Measurements from ENCODE around the gene RPS6KA5.

RPS6KA5 gene

DNA sequence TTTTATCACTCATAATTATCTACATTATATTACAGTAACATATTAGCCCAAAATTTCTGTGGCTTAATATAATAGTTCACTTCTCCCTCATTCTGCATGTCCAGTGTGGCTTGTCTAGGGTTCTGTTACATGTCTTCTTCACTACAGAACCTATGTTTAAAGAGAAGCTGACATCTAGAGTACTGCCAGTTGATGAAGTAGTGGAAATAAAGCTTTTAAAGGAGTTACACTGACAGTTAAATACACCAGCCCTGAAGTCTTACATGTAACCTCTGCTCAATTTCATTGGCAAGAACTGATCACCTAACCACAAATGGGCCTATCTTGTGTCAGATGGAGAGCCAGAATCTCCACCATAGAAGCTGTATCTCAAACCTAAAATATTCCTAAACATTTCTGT is 32.9 kb downstream of the RPS6KA5 start:
- no peak for DNase-seq (ENCODE audit: low spot score)

DNA sequence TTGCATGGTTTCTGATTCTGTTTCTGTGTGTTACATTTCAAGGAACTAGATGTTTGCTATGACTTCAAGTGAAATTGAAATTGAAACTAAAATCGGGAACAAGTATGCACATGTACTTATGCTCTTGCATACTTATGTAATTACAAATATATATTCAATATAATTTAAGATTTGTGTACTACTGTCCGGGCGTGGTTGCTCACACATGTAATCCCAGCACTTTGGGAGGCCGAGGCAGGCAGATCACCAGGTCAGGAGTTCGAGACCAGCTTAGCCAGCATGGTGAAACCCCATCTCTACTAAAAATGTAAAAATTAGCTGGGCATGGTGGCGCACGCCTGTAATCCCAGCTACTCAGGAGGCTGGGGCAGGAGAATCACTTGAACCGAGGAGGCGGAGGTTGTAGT is 37.8 kb downstream of the RPS6KA5 start:
- DNase-seq (ENCODE audit: low spot score), result peak; percentile 47

DNA sequence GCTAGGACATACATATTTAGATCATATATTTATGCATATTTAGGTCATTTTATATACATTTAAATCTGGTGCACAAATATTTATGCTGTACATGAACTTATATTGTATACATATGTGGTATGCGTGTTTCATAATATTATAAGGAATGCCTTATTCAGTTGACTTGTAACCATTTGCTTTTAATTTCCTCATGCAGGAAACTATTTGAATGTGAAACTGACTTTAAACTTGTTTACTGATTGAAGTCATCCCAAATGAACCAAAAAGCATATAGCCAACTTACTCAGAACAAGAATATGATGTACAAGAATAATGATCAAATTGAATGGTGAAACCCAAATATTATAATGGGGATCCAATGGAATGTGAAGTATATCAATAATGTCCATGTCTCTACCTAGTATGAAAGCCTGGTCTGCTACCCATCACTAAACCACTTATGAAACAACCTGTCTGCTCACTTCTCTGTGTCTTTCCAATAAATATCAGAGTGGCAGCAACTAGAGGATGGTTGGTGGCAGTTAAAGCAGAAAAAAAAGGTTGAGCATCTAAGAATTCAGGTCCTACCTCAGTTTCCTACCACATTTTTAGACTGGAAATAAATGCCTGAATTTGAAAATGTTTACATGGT is 38.3 kb downstream of the RPS6KA5 start:
- no peak for DNase-seq (ENCODE audit: low spot score)

DNA sequence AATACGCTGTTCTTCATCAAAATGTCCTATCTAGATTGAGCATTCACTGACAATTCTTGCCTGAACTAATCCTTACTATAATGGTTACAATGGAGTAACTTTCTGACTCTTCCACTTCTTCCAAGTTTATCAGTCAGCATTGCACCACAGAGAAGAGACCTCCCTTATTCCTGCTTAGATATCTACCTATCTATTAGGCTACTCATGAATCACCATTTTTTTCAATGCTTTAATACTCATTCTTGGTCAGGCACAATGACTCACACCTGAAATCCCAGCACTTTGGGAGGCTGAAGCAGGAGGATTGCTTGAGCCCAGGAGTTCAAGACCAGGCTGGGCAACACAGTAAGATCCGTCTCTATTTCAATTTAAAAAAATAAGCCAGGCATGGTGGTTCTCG is 39.3 kb downstream of the RPS6KA5 start:
- DNase-seq (ENCODE audit: low spot score), result no peak

DNA sequence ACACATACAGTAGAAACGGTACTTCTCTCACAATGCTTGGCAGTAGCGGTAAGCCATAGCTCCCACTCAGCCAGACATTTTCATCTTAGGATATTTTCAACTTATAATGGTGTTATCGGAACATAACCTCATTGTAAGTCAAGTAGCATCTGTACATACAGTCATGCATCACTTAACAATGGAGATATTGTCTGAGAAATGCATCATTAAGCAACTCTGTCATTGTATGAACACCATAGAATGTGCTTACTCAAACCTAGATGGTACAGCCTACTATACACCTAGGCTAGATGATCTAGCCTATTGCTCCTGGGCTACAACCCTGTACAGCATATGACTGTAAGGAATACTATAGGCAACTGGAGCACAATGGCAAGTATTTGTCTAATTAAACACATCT is 40.8 kb downstream of the RPS6KA5 start:
- DNase-seq (ENCODE audit: low spot score), result no peak

DNA sequence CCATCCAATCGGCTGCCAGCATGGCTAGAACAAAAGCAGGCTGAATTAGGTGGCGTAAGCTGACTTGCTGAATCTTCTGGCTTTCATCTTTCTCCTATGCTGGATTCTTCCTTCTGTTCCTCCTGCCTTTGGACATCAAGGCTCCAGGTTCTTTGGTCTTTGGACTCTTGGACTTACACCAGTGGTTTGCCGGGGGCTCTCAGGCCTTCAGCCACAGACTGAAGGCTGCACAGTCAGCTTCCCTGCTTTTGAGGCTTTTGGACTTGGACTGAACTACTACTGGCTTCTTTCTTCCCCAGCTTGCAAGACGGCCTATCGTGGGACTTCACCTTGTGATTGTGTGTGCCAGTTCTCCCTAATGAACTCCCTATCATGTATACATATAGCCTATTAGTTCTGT is 42.0 kb downstream of the RPS6KA5 start:
- DNase-seq (ENCODE audit: low spot score), result no peak

DNA sequence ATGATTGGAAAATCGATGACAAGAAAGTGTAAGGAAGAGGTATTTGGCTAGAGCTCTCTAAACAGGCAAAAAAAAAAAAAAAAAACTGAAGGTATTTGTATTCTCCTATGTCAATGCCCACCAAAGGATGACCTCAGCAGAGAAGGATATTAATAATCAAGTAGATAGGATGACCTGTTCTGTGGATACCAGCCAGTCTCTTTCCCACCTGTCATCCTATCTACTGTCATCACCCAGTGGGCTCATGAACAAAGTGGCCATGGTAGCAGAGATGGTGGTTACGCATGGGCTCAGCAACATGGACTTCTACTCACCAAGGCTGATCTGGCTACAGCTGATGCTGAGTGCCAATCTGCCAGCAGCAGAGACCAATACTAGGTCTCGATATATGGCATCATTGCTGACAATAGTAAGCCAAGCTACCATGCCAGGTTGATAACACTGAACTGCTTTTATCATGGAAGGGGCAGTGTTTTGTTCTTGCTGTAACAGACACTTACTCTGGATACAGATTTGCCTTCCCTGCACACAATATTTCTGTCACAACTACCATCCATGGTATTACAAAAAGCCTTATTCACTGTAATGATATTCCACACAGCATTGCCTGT is 43.5 kb downstream of the RPS6KA5 start:
- DNase-seq (ENCODE audit: low spot score), result no peak

DNA sequence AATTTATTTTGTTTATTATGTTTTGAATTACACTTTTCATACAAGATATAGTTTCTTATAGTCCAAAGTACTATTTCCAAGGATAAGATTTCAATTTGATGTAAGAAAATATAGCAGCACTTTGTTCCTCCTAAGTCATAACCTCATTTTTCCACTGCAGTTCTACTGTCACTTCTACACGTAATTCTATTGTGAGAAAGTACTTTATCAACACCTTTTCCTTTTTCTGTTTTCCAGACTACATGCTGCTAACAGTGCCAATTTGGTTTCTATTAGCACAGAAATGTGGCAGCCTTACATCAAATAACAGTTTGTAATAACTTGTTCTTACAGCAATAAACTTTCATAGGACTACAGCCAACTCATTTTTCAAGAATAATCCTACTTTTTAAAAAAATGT is 45.0 kb downstream of the RPS6KA5 start:
- DNase-seq (ENCODE audit: low spot score), result no peak

DNA sequence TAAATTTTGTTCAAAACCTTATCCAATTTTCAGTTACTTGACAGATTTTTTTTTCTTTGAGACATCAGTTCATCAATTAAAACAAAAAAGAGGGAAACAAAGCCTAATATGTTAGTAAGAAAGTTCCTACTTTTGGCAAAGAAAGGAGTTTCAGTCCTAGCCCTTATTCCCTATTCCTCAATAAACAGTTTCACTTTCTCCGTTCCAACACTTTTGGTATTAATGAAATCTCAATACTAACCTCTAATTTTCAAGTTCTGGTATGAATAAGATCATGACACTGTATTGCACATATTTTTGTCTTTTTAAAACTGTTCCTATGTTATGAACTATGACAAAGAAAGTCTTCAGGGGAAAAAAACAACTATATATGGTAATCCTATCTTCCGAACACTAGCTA is 48.4 kb downstream of the RPS6KA5 start:
- no peak for DNase-seq (ENCODE audit: low spot score)

DNA sequence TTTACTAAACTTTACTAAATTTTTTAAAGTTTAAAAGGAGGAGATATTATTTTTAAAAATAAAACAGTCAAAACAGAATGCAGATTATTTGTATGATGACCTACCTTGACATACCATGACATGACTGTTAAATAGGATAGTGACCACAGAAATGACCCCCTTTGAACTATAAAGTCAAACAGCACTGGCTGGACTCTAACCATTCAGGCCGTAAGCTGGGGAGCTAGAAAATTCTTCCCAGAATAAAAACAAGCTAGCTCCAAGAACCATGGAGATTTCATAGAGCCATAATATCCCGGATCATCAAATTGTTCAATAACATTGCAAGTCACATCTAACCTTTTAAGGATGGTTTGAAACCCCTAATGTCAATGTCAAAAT is 50.3 kb downstream of the RPS6KA5 start:
- DNase-seq (ENCODE audit: low spot score), result no peak

DNA sequence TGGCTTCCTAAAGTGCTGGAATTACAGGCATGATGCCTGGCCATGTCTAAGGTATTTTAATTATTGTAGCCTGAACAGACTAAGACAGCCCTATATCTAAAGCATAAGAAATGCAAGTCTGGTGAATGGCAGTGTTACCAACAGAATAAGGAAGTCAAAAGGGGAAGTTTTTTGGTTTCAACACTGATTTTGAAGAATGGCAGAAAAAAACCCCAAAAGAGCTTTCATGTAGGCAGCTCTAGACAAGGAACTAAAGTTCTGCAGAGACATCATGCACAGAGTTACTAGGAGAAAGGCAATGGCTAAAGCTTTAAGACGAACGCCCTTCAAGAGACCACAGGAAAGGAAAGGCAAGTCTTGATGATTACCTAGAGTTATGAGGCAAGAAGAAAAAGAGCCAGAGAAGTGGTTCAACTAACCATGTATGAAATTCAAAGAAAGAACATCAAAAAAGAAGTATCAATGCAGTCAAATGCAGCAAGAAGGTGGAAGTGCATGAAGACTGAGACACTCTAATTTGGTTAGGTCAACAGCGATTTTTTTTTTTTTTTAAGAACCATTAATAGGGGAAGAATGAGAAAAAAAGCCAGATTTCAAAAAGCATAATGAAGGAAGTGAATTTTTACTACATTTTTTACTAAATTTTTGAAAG is 50.8 kb downstream of the RPS6KA5 start:
- DNase-seq (ENCODE audit: low spot score), result peak; percentile 12

DNA sequence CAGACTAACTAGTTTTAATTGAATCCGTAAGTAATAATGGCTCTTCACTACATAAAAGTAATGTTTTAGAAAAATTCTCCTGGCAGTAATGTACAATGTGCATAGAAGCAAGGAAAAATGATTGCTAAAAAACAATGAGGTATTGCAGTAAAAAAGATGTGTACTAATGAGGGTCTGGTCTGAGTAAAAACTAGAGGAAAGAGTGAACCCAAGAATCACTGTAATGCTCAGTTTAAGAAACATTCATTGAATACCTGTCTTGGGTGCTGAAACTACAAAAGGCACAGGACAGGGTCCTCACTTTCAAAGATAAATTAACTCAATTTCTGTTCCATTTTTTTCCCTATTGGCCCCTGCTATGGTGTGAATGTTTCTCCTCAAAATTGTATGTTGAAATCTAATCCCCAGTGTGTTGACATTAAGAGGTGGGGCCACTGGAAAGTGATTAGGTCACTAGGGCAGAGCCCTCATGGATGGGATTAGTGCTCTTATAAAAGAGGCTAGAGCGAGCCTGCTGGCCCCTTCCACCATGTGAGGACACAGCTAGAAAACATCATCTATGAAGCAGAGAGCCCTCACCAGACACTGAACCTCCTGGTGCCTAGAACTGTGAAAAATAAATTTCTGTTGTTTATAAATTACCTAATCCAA is 51.6 kb downstream of the RPS6KA5 start:
- DNase-seq (ENCODE audit: low spot score), result no peak

DNA sequence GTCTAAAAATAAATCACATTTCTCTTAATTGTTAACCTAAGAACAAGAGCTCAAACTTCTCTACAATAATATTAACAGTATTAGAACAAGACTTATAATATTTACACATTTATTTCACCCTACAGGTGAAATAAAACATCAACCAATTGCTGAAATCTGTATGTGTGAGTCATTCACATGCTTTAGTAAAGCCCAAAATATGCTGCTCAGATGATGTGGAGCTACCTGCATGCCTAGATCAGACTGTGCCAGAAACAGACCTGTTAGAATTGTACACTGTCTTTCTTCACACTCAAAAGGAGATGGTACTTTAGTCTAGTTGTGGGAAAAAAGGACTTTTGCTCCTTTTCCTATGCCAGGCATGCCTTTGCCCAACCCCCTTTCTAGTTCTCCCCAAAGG is 54.7 kb downstream of the RPS6KA5 start:
- no peak for DNase-seq (ENCODE audit: low spot score)

DNA sequence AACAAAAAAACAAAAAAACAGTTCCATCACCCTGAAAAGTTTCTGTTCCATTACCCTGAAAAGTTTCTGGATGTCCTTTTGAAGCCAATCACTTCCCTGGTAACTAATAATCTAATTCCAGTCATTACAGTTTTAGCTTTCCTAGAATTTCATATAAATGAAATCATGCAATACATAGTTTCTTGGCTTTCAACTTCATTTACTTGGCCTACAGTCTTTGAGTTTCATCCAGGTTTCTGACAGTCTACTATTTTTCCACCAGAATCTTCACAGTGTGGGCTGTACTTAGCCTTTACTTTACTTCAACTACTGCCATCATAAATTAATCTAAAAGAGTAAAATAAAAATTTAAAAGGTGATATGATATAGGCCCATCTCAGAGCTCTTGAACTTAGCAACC is 55.5 kb downstream of the RPS6KA5 start:
- no peak for DNase-seq (ENCODE audit: low spot score)

DNA sequence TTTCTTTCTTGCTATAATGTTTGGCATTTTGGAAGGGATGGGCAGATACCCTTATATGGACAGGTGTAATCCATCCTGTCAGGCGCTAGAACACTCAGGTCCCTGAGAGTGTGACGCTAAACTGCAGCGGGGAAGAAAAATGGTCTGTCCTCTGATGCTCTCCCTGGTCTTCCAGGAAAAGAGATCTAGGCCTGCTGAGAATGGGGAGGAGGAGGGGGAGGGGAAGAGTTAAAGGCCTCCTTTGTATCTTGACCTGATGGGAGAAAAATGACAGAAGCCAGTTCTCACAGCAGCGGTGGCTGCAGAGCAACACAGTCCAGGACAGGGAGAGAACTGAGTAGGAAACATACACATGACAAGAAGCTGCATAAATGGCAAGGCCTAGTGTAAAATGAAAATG is 61.1 kb downstream of the RPS6KA5 start:
- no peak for DNase-seq (ENCODE audit: low spot score)

DNA sequence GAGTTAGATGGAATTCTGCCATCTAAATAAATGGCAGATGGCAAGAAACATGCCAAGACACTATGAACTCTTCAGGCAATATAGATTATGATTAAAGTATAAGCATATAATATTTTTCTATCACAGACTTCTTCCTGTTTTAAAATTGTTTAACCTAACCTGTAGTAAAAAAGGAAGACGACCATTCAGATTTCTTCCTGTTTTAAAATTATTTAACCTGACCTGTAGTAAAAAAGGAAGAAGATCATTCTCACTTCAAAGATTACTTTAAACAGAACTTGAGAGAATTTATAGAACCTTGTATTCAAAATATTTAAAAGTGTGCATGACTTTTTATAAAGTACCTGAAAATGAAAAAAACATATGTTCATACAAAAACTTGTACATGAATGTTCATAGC is 63.5 kb downstream of the RPS6KA5 start:
- no peak for DNase-seq (ENCODE audit: low spot score)

DNA sequence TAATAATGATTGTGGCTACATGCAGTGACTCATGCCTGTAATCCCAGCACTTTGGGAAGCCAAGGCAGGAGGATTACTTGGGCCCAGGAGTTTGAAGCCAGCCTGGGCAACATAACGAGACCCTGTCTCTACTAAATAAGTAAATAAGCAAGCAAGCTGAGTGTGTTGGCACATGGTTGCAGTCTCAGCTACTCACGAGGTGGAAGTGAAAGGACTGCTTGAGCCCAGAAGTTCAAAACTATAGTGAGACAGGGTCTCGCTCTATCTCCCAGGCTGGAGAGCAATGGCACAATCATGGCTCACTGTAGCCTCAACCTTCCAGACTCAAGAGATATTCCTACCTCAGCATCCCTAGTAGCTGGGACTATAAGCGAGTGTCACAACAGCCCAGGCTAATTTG is 64.7 kb downstream of the RPS6KA5 start:
- no peak for DNase-seq (ENCODE audit: low spot score)

DNA sequence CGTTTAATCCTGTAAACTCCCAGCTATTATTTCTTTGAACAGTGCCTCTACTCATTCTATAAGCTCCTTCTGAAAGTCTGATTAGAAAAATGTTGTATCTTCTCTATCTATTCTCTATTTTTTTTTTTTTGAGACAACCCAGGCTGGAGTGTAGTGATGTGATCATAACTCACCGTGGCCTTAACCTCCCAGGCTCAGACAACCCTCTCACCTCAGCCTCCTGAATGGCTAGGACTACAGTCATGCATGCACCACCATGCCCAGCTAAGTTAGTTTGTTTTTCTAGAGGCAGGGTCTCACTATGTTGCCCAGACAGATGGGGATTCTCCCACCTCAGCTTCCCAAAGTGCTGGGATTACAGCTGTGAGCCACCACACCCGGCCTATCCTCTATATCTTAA is 66.6 kb downstream of the RPS6KA5 start:
- no peak for DNase-seq (ENCODE audit: low spot score)

DNA sequence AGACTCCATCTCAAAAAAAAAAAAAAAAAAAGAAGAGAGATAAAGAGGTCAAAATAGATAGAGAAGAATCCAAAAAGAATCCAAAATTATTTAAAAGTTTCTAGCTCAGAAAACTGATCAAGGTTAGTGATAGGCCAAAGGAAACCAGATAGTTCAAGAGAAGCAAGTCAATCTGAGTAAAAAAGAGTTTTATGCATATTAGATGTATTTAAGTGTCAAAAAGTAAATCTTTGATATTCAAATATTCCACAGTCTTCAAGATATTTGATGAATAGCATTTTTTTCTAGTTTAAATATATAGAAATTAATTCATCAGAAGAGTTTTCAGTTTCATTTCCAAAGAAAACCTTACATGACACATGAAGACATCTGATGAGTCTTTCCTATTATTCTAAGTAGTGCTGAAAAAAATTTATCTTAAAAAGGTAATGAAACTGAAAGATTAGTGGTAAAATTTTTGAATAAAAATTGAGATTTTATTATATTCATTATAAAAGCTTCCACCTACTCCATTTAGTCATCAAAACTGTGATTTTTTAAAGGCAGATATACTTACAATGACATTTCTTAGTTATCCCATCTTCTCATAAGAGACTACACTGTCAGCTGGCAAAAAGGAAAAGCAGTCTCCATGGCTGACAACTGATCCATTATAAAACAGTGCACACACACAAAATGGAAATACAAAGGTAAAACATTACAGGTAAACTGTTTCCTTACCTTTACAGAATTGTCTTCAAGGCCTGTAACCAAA is 68.6 kb downstream of the RPS6KA5 start:
- DNase-seq (ENCODE audit: low spot score), result no peak

DNA sequence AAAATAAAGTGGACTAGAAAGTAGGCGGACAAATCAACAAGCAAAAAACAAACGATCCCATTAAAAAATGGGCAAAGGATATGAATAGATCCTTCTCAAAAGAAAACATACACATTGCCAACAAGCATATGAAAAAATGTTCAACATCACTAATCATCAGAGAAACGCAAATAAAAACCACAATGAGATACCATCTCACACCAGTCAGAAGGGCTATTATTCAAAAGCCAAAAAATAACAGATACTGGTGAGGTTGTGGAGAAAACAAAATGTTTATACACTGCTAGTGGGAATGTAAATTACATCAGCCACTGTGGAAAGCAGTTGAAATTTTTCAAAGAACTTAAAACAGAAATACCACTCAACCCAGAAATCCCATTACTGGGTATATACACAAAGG is 70.3 kb downstream of the RPS6KA5 start:
- DNase-seq (ENCODE audit: low spot score), result no peak

DNA sequence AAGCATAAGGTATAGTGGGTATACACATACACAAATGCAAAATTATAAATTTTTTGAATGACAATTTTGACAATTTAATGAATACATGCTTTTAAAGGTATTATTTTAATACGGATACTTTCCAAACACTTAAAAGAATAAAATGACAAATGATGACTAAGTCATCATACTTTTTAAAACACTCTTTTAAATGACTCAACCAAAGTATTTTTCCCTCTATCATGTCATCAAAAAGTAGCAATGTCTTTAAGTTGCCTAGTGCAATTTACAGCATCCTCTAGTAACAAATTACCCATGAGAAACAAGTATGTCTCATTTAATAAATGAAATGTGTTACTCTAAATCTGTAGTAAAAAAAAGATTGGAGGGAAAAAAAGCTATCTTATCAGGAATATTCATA is 73.3 kb downstream of the RPS6KA5 start:
- DNase-seq (ENCODE audit: low spot score), result no peak

DNA sequence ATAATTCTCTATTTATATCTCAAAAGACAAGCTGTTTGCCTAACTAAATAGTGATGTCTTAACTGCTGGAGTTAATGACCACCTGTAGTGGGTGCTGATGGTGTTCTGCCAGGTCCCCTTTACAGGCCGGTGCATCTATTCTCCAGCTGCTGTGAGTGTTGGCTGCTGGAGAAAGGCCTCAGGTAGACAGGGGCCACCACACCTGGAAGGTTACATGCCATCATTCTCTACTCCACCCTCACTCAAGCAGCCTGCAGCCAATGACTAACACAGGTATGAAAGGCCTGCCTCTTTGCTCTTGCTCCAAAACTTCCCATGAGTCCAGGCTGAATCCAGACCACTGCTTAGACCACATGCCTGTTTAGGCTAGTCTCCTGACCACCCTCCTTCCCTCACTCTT is 73.9 kb downstream of the RPS6KA5 start:
- DNase-seq (ENCODE audit: low spot score), result no peak

Data from CD4-positive, alpha-beta T cell treated with Interleukin-6 at 100 ng/mL for 8 hours (primary cell).